Keratinocyte (primary cell): Measurements from ENCODE around the gene ABCC8. TPM values are rescaled to one million over a fixed set of nuclear protein-coding genes. Genes with fewer than 3 reads are reported as not detected.

Experiments used
- DNase-seq: peaks from one replicate; pipeline ENCODE4 v3.0.0-alpha.2; 2011; ENCODE audit warnings: low read depth, missing footprints, low spot score
- FAIRE-seq: peaks from 2 replicates; lab custom pipeline; 2011; peaks lifted over from hg19 to GRCh38; lab: Jason Lieb, UNC
- H2AFZ ChIP-seq: 2 replicates; pipeline ENCODE4 v1.6.0; 2012; ENCODE audit warnings: low read length, control low read depth, inconsistent platforms; ENCODE audit not compliant: control insufficient read depth
- H3K27ac ChIP-seq: 2 replicates; pipeline ENCODE4 v1.5.1; 2011; ENCODE audit warnings: low read length; ENCODE audit not compliant: control insufficient read depth, insufficient read depth
- H3K27me3 ChIP-seq: 3 replicates; pipeline ENCODE4 v1.6.0; 2011; ENCODE audit warnings: low read length; ENCODE audit not compliant: control insufficient read depth, insufficient read depth; ENCODE audit errors: extremely low read depth
- H3K36me3 ChIP-seq, 2 experiments: 2 replicates in 1 of 2; 3 replicates in 1 of 2; pipeline ENCODE4 v1.5.1; 2011; ENCODE audit warnings: low read length in 2 of 2, mild to moderate bottlenecking in 1 of 2; ENCODE audit not compliant: control insufficient read depth in 2 of 2, insufficient read depth in 2 of 2; ENCODE audit errors: extremely low read depth in 1 of 2
- H3K4me1 ChIP-seq: 3 replicates; pipeline ENCODE4 v1.5.1; 2011; ENCODE audit warnings: low read length; ENCODE audit not compliant: control insufficient read depth, insufficient read depth; ENCODE audit errors: extremely low read depth
- H3K4me2 ChIP-seq: 3 replicates; pipeline ENCODE4 v1.6.0; 2011; ENCODE audit warnings: low read depth, low read length; ENCODE audit not compliant: control insufficient read depth, insufficient read depth; ENCODE audit errors: extremely low read depth
- H3K4me3 ChIP-seq, 3 experiments: fragments of 200-600 bp in 1 of 3; sonication (generic) in 1 of 3; 2 replicates in 2 of 3; 3 replicates in 1 of 3; pipeline ENCODE4 v1.5.1; 2011 to 2016; ENCODE audit warnings: low read length in 3 of 3, mild to moderate bottlenecking in 3 of 3, control low read depth in 2 of 3, inconsistent platforms in 1 of 3, low read depth in 1 of 3, mixed read lengths in 1 of 3, mixed run types in 1 of 3, moderate library complexity in 1 of 3; ENCODE audit not compliant: control insufficient read depth in 2 of 3, insufficient read depth in 2 of 3; ENCODE audit errors: extremely low read depth in 1 of 3
- H3K79me2 ChIP-seq: 2 replicates; pipeline ENCODE4 v1.6.0; 2012; ENCODE audit warnings: low read length; ENCODE audit not compliant: control insufficient read depth, insufficient read depth
- H3K9ac ChIP-seq: 3 replicates; pipeline ENCODE4 v1.6.0; 2011; ENCODE audit warnings: low read length; ENCODE audit not compliant: control insufficient read depth, insufficient read depth; ENCODE audit errors: extremely low read depth
- H3K9me1 ChIP-seq: 3 replicates; pipeline ENCODE4 v1.6.0; 2011; ENCODE audit warnings: low read length; ENCODE audit not compliant: control insufficient read depth, insufficient read depth; ENCODE audit errors: extremely low read depth
- H3K9me3 ChIP-seq: 2 replicates; pipeline ENCODE4 v1.5.1; 2012; ENCODE audit warnings: low read depth, low read length; ENCODE audit not compliant: control insufficient read depth
- H4K20me1 ChIP-seq: 3 replicates; pipeline ENCODE4 v1.6.0; 2011; ENCODE audit warnings: low read length; ENCODE audit not compliant: control insufficient read depth, insufficient read depth; ENCODE audit errors: extremely low read depth
- CTCF ChIP-seq, 3 experiments: IDR thresholded peaks in 1 of 3; conservative IDR thresholded peaks in 1 of 3; optimal IDR thresholded peaks in 1 of 3; 2 replicates in 2 of 3; 3 replicates in 1 of 3; pipeline versions ENCODE3 to v1.5.1; 2011; ENCODE audit warnings: low read length in 3 of 3, mild to moderate bottlenecking in 3 of 3, moderate library complexity in 2 of 3, control low read depth in 1 of 3, inconsistent platforms in 1 of 3; ENCODE audit not compliant: insufficient read depth in 2 of 3; ENCODE audit errors: extremely low read depth in 1 of 3
- EZH2 ChIP-seq: IDR thresholded peaks from one replicate; pipeline ENCODE4 v1.6.1; 2012; ENCODE audit warnings: inconsistent platforms, mild to moderate bottlenecking, low read length, moderate library complexity
- dilution Hi-C: fragments of 300-500 bp; cut with MboI; formaldehyde crosslinking; loops from one replicate; pipeline ENCODE4 v1.7.0; 2020; ENCODE audit warnings: low sequenced_read_pairs; ENCODE audit not compliant: extremely low pct_ligation_motif_present
- polyA plus RNA-seq, 5 experiments: library from polyadenylated mRNA; depleted of rRNA in 3 of 5; stranded (reverse) in 3 of 5; stranded (forward) in 1 of 5; unstranded in 1 of 5; fragments of >200 nt; gene quantifications; 1 replicate in 1 of 5; 2 replicates in 3 of 5; 3 replicates in 1 of 5; pipeline versions ENCODE4 v1.2.1 to v1.2.3, GENCODE V29; 2011 to 2012; ENCODE audit warnings: missing spikeins in 2 of 5, low read depth in 1 of 5, low replicate concordance in 1 of 5

Gene ABCC8
- polyA plus RNA-seq, 1 donor (not counting 4 experiments of a cell fraction or from before 2014, with no cell fraction given): not detected

GRCh38 chr11:17498058-17498457 is 21.4 kb upstream of the ABCC8 start:
- H3K4me2 ChIP-seq: no peak overlapping the region
- H3K9me1 ChIP-seq: no peaks in the 10 kb centered on the region
- H3K79me2 ChIP-seq: no peaks in the 10 kb centered on the region
- no peaks in the 10 kb centered on the region for H3K4me1 ChIP-seq
- FAIRE-seq: no peak
- no peak overlapping the region for H2AFZ ChIP-seq
- dilution Hi-C loops: no loop called here
- no peak overlapping the region for H3K4me3 ChIP-seq
- TF ChIP-seq EZH2 (no peak), CTCF (optimal IDR thresholded peaks at IDR 0.05 in 1 of 3, IDR thresholded peaks at IDR 0.05 in 1 of 3, conservative IDR thresholded peaks at IDR 0.05 in 1 of 3; ENCODE audit: extremely low read depth in 1 of 3, insufficient read depth in 2 of 3, low read length in 3 of 3) (no peak)
- no peaks in the 10 kb centered on the region for H3K36me3 ChIP-seq
- H3K27ac ChIP-seq: no peak overlapping the region
- H4K20me1 ChIP-seq: no peaks in the 10 kb centered on the region
- H3K9ac ChIP-seq: no peak overlapping the region
- H3K27me3 ChIP-seq: peaks cover 19% of the 10 kb centered on the region
- H3K9me3 ChIP-seq: no peaks in the 10 kb centered on the region
- no peak for DNase-seq

- no peak overlapping the region for H3K9ac ChIP-seq
- H3K9me3 ChIP-seq: no peaks in the 10 kb centered on the region
- dilution Hi-C loops: no loop called here
- no peaks in the 10 kb centered on the region for H4K20me1 ChIP-seq
- no peaks in the 10 kb centered on the region for H3K79me2 ChIP-seq
- no peak for FAIRE-seq
- H3K27me3 ChIP-seq: peaks cover 15% of the 10 kb centered on the region
- no peak overlapping the region for H2AFZ ChIP-seq
- no peak overlapping the region for H3K4me2 ChIP-seq
- H3K27ac ChIP-seq: no peak overlapping the region
- TF ChIP-seq CTCF (optimal IDR thresholded peaks at IDR 0.05 in 1 of 3, IDR thresholded peaks at IDR 0.05 in 1 of 3, conservative IDR thresholded peaks at IDR 0.05 in 1 of 3; ENCODE audit: extremely low read depth in 1 of 3, insufficient read depth in 2 of 3, low read length in 3 of 3) (no peak), EZH2 (no peak)
- H3K9me1 ChIP-seq: no peaks in the 10 kb centered on the region
- H3K4me3 ChIP-seq: no peak overlapping the region
- DNase-seq: no peak
- H3K4me1 ChIP-seq: no peaks in the 10 kb centered on the region
- H3K36me3 ChIP-seq: no peaks in the 10 kb centered on the region
These were observed 19.8 kb upstream of the ABCC8 start for GRCh38 chr11:17496406-17496805.
